Neural cell (in vitro differentiated cells): ENCODE results near the gene BCL2L12.

ENCODE experiments used
- EP300 ChIP-seq: fragments of 450-650 bp; conservative IDR thresholded peaks from 2 replicates; pipeline ENCODE4 v1.6.1; 2014; ENCODE audit warnings: antibody characterized with exemption, mild to moderate bottlenecking, moderate library complexity; ENCODE audit not compliant: poor library complexity, severe bottlenecking
- EZH2 ChIP-seq: fragments of 200-600, 300-800 bp; shearing (Covaris generic), sonication (generic); IDR thresholded peaks from 2 replicates; pipeline ENCODE4 v1.6.1; 2014; ENCODE audit warnings: antibody characterized with exemption, low read length, borderline replicate concordance, mild to moderate bottlenecking; ENCODE audit not compliant: insufficient read depth, poor library complexity, severe bottlenecking
- POLR2AphosphoS5 ChIP-seq: IDR thresholded peaks from 2 replicates; pipeline ENCODE4 v1.6.1; 2012
- TAF1 ChIP-seq: IDR thresholded peaks from 2 replicates; pipeline ENCODE4 v1.6.1; 2012; ENCODE audit warnings: low read depth
- TF ChIP-seq, protein P1 (sequence below): fragments of 450-650 bp; IDR thresholded peaks from 2 replicates; pipeline ENCODE4 v1.5.1; 2014; ENCODE audit warnings: antibody characterized with exemption, mild to moderate bottlenecking, moderate library complexity; ENCODE audit not compliant: poor library complexity, severe bottlenecking
- TF ChIP-seq, protein P2 (sequence below): IDR thresholded peaks from 2 replicates; pipeline ENCODE4 v1.6.1; 2012; ENCODE audit warnings: borderline replicate concordance

DNA sequence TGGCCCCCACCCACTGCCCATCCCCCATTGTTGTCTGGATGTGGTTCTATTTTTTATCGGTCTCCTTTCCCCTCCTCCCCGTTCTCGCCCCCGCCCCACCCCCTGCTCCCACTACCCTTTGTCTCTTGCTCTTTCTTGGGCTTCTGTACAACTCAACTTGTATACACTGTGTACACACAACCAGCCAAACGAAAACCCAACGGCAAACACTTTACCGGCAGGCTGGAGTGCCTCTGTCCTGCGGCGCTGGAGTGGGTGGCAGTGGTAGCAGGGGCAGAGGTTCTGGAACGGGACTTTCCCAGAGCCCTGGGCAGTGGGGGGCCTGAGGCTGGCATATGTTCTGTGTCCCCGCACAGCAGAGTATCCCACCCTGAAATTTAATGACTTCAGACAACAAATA is 39.5 kb upstream of the BCL2L12 start:
- TF ChIP-seq, protein P1, sequence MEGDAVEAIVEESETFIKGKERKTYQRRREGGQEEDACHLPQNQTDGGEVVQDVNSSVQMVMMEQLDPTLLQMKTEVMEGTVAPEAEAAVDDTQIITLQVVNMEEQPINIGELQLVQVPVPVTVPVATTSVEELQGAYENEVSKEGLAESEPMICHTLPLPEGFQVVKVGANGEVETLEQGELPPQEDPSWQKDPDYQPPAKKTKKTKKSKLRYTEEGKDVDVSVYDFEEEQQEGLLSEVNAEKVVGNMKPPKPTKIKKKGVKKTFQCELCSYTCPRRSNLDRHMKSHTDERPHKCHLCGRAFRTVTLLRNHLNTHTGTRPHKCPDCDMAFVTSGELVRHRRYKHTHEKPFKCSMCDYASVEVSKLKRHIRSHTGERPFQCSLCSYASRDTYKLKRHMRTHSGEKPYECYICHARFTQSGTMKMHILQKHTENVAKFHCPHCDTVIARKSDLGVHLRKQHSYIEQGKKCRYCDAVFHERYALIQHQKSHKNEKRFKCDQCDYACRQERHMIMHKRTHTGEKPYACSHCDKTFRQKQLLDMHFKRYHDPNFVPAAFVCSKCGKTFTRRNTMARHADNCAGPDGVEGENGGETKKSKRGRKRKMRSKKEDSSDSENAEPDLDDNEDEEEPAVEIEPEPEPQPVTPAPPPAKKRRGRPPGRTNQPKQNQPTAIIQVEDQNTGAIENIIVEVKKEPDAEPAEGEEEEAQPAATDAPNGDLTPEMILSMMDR: no peak
- TF ChIP-seq POLR2AphosphoS5 (no peak), EZH2 (no peak), TAF1 (no peak), EP300 (no peak)
- TF ChIP-seq, protein P2, sequence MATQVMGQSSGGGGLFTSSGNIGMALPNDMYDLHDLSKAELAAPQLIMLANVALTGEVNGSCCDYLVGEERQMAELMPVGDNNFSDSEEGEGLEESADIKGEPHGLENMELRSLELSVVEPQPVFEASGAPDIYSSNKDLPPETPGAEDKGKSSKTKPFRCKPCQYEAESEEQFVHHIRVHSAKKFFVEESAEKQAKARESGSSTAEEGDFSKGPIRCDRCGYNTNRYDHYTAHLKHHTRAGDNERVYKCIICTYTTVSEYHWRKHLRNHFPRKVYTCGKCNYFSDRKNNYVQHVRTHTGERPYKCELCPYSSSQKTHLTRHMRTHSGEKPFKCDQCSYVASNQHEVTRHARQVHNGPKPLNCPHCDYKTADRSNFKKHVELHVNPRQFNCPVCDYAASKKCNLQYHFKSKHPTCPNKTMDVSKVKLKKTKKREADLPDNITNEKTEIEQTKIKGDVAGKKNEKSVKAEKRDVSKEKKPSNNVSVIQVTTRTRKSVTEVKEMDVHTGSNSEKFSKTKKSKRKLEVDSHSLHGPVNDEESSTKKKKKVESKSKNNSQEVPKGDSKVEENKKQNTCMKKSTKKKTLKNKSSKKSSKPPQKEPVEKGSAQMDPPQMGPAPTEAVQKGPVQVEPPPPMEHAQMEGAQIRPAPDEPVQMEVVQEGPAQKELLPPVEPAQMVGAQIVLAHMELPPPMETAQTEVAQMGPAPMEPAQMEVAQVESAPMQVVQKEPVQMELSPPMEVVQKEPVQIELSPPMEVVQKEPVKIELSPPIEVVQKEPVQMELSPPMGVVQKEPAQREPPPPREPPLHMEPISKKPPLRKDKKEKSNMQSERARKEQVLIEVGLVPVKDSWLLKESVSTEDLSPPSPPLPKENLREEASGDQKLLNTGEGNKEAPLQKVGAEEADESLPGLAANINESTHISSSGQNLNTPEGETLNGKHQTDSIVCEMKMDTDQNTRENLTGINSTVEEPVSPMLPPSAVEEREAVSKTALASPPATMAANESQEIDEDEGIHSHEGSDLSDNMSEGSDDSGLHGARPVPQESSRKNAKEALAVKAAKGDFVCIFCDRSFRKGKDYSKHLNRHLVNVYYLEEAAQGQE: no peak
